K562 (cell line): ENCODE results near the gene PDIA5. TPM values are rescaled to one million over a fixed set of nuclear protein-coding genes. Genes with fewer than 3 reads are reported as not detected.

Source experiments
- ATAC-seq: fragments of 200-7000 bp; cut with Tn5 transposase; 3 replicates; pipeline ENCODE4 v1.9.1; 2020; ENCODE audit warnings: moderate library complexity
- BruUV-seq: library from RNA; stranded (reverse); fragments of 400-500 nt; replicated peaks from 2 replicates; lab custom pipeline; 2021; lab: Mats Ljungman, UMichigan
- CTCF ChIA-PET: fragments of 300-600 bp; formaldehyde crosslinking; extraction: SDS; loops from one replicate; lab custom pipeline; 2021; ENCODE audit warnings: low intra/inter-chr PET ratio; lab: Yijun Ruan, JAX
- POLR2A ChIA-PET: fragments of 300-600, 350-650 bp; sonication (Branson Sonifier 250); formaldehyde crosslinking; extraction: SDS; loops from one replicate; lab custom pipeline; 2021; ENCODE audit warnings: antibody characterized with exemption, inconsistent platforms; lab: Yijun Ruan, JAX
- DNase-seq, 4 experiments: peaks; one replicate each; pipeline versions ENCODE4 v3.0.0 to v3.0.0-alpha.2; 2011 to 2018; ENCODE audit warnings: low spot score in 3 of 4, mixed read lengths in 3 of 4; ENCODE audit errors: extremely low read depth in 1 of 4
- FAIRE-seq: peaks from 2 replicates; lab custom pipeline; 2011; peaks lifted over from hg19 to GRCh38; lab: Jason Lieb, UNC
- H2AFZ ChIP-seq: 2 replicates; pipeline ENCODE4 v1.6.0; 2011; ENCODE audit warnings: low read depth, low read length, control low read depth, inconsistent platforms
- H3K27ac ChIP-seq: fragments of 200-600 bp; 3 replicates; pipeline ENCODE4 v1.8.0; 2011; ENCODE audit warnings: low read depth, mild to moderate bottlenecking, control low read depth, inconsistent platforms, low read length, moderate library complexity, mixed read lengths; ENCODE audit errors: extremely low read depth
- H3K27me3 ChIP-seq, 2 experiments: fragments of 300-600 bp in 1 of 2; 2 replicates in 1 of 2; 3 replicates in 1 of 2; pipeline versions ENCODE4 v1.6.0 to v1.8.0; 2011; ENCODE audit warnings: inconsistent platforms in 2 of 2, low read length in 2 of 2, mild to moderate bottlenecking in 1 of 2, mixed read lengths in 1 of 2, moderate library complexity in 1 of 2; ENCODE audit not compliant: control insufficient read depth in 2 of 2, insufficient read depth in 2 of 2
- H3K36me3 ChIP-seq: fragments of 300-600 bp; 3 replicates; pipeline ENCODE4 v1.8.0; 2011; ENCODE audit warnings: mild to moderate bottlenecking, low read length, inconsistent platforms; ENCODE audit not compliant: control insufficient read depth, insufficient read depth
- H3K4me1 ChIP-seq, 2 experiments: fragments of 200-600 bp in 1 of 2; replicated peaks in 1 of 2; 2 replicates in 1 of 2; 3 replicates in 1 of 2; pipeline versions ENCODE4 v1.5.1 to v1.8.0; 2011; ENCODE audit warnings: inconsistent platforms in 2 of 2, low read length in 2 of 2, mild to moderate bottlenecking in 1 of 2, mixed read lengths in 1 of 2, moderate library complexity in 1 of 2; ENCODE audit not compliant: control insufficient read depth in 2 of 2, insufficient read depth in 2 of 2
- H3K4me2 ChIP-seq: 2 replicates; pipeline ENCODE4 v1.6.1; 2011; ENCODE audit warnings: low read length, control low read depth, inconsistent platforms, mixed read lengths; ENCODE audit not compliant: insufficient read depth
- H3K4me3 ChIP-seq: fragments of 200-600 bp; sonication (generic), shearing (Covaris generic); 2 replicates; pipeline ENCODE4 v1.5.1; 2016; ENCODE audit warnings: control low read depth, inconsistent platforms
- H3K79me2 ChIP-seq: fragments of 200-600 bp; 3 replicates; pipeline ENCODE4 v1.8.0; 2011; ENCODE audit warnings: low read length, inconsistent platforms; ENCODE audit not compliant: control insufficient read depth, insufficient read depth
- H3K9ac ChIP-seq, 2 experiments: 2 replicates each; pipeline versions ENCODE4 v1.6.0 to v1.6.1; 2011; ENCODE audit warnings: low read depth in 2 of 2, low read length in 2 of 2, control low read depth in 1 of 2, inconsistent platforms in 1 of 2, mild to moderate bottlenecking in 1 of 2, mixed read lengths in 1 of 2; ENCODE audit not compliant: insufficient read depth in 1 of 2
- H3K9me1 ChIP-seq: one replicate; pipeline ENCODE4 v1.6.0; 2011; ENCODE audit warnings: inconsistent platforms, mild to moderate bottlenecking, low read length, moderate library complexity; ENCODE audit not compliant: control insufficient read depth, insufficient read depth
- H3K9me3 ChIP-seq: replicated peaks from 2 replicates; pipeline ENCODE4 v1.5.1; 2011; ENCODE audit warnings: low read depth, low read length, inconsistent platforms; ENCODE audit not compliant: control insufficient read depth, insufficient read depth
- H4K20me1 ChIP-seq: replicated peaks from 2 replicates; pipeline ENCODE4 v1.6.1; 2011; ENCODE audit warnings: low read length, inconsistent platforms, mixed read lengths; ENCODE audit not compliant: control insufficient read depth, insufficient read depth
- FOXM1 ChIP-seq, 2 experiments: fragments of 450-650 bp in 1 of 2; sonication (generic) in 1 of 2; formaldehyde crosslinking in 1 of 2; IDR thresholded peaks; 2 replicates each; pipeline versions ENCODE4 v1.6.1 to v1.9.0; 2017 to 2022; ENCODE audit warnings: low read depth in 2 of 2, mild to moderate bottlenecking in 2 of 2, missing genetic modification reagents in 1 of 2, moderate library complexity in 1 of 2
- MCM2 ChIP-seq: fragments of 450-650 bp; IDR thresholded peaks from 2 replicates; pipeline ENCODE4 v1.6.1; 2017; ENCODE audit warnings: low read depth, mild to moderate bottlenecking
- NR3C1 ChIP-seq: sonication (generic); formaldehyde crosslinking; IDR thresholded peaks from 2 replicates; pipeline ENCODE4 v1.8.1; 2022; ENCODE audit warnings: missing genetic modification reagents
- WHSC1 ChIP-seq: IDR thresholded peaks from one replicate; pipeline ENCODE4 v1.6.1; 2012; ENCODE audit warnings: low read length, control low read depth, inconsistent platforms
- ZC3H8 ChIP-seq: fragments of 450-650 bp; IDR thresholded peaks from 2 replicates; pipeline ENCODE4 v1.6.1; 2017
- ZNF431 ChIP-seq: sonication (generic); formaldehyde crosslinking; IDR thresholded peaks from 2 replicates; pipeline ENCODE4 v1.8.0; 2022; ENCODE audit warnings: mild to moderate bottlenecking, missing genetic modification reagents
- ZNF551 ChIP-seq: fragments of 250-450 bp; sonication (Bioruptor Pico); IDR thresholded peaks from 2 replicates; pipeline ENCODE4 v1.5.0; 2021; ENCODE audit warnings: mild to moderate bottlenecking, moderate library complexity
- WGBS: fragments of 100-300 bp; shearing (Covaris generic); methylation state at CpG from one replicate; pipeline ENCODE4 v1.1.6; 2016; ENCODE audit warnings: low coverage, mixed read lengths; ENCODE audit not compliant: insufficient coverage; ENCODE audit errors: missing lambda C conversion rate; 5-methylcytosine and 5-hydroxymethylcytosine counted together
- in situ Hi-C: fragments of 300-500 bp; cut with MboI; formaldehyde crosslinking; loops from 4 replicates; pipeline ENCODE4 v1.15.0; 2018; ENCODE audit warnings: inconsistent platforms, mixed read lengths
- intact Hi-C: fragments of 100-400 bp; cut with micrococcal nuclease; formaldehyde crosslinking; loops from 2 replicates; pipeline ENCODE4 v1.14.2; 2022
- polyA plus RNA-seq, 8 experiments: library from polyadenylated mRNA; depleted of rRNA in 4 of 8; stranded (reverse) in 5 of 8; unstranded in 3 of 8; fragments of >200 nt; fragmentation: Nextera tagmentation in 2 of 8; fragmentation: Illumina TruSeq in 1 of 8; extraction: Ambion mirVana in 2 of 8; extraction: Trizol in 1 of 8; gene quantifications; 2 replicates each; pipeline versions ENCODE4 v1.2.1 to v1.2.3, GENCODE V29; 2011 to 2014; ENCODE audit warnings: inconsistent platforms in 1 of 8, missing spikeins in 1 of 8
- total RNA-seq, 7 experiments: library from RNA; depleted of rRNA in 6 of 7; stranded (reverse); fragments of >200 nt in 6 of 7; fragmentation: Illumina TruSeq in 2 of 7; extraction: Trizol in 2 of 7; gene quantifications; 2 replicates each; pipeline versions ENCODE4 v1.2.1 to v1.2.3, GENCODE V29; 2011 to 2021; ENCODE audit warnings: low replicate concordance in 1 of 7
- TF ChIP-seq, protein P1 (sequence below): IDR thresholded peaks from 2 replicates; pipeline ENCODE4 v1.6.1; 2016; ENCODE audit warnings: missing genetic modification characterization, missing compliant biosample characterization

Gene PDIA5
- total and polyA plus RNA-seq, 9 of the 15 experiments (the other 6 are each of a cell fraction or from before 2014, with no cell fraction given) = 3.4 to 31.8 (median 19.6) TPM

DNA sequence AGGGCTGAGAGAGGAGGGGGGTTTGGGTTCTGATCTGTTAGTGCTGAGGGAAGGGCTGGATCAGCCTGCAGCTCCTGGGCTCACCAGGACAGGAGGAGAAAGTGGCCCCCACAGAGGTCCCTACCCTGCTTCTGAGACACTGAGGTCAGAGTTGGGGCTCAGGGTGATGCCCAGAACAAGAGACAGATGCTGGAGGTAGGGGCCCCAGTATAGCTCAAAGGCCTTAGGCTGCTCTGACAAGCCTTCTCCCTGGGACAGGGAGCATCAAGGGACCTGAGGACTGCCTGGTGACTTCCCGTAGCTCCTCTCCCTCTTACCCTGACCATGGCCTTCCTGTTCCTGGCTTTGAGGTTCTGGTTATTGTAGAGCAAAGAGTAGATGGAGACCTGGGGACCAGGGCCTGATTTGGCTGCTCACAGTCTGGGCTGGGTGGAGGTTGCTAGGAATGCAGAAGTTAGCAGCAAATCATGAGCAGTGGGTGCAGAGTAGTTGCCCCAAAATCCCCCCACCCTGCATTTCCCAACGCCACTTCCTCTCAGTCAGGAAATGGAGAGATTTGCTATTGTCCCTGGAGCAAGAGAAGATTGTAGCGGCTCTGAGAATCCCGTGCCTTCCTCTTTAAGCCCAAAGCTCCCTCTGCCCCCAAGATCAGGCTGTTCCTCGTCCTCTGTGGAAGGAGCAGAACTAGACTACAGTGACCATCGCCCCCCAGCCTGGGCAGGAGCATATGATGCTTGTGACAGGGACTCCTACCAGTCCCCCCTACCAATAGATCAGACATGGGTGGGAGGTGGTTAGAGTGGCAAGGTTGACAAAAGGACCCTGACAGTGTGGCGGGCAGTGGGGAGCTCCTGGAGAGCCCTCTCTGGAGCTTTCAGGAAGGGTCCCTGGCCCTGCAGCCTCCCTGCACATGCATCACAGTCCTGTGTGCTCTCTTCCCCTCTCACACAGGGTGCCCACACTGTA, 87.5 kb downstream of the PDIA5 start:
- Histone ChIP-seq H4K20me1 (no peaks in the 10 kb centered on the region), H2AFZ (no peak overlapping the region), H3K9ac (no peak overlapping the region), H3K27ac (no peak overlapping the region), H3K9me1 (no peaks in the 10 kb centered on the region), H3K27me3 (no peaks in the 10 kb centered on the region), H3K9me3 (no peaks in the 10 kb centered on the region), H3K4me3 (no peak overlapping the region), H3K36me3 (peaks cover 69% of the 10 kb centered on the region; the same call in 2 of the 3 replicates), H3K79me2 (no peaks in the 10 kb centered on the region), H3K4me1 (no peaks in the 10 kb centered on the region), H3K4me2 (no peak overlapping the region)
- FAIRE-seq (no peak), ATAC-seq (no peak), DNase-seq (no peak)
- POLR2A ChIA-PET = no interaction called here
- intact Hi-C loops (no loop called here), in situ Hi-C loops (no loop called here)
- 92% methylated on average over 6 of the region's 7 CpGs for WGBS
- no TSS peak for BruUV-seq
- TF ChIP-seq ZNF431 (CRISPR knock-in tag) (no peak), WHSC1 (no peak), NR3C1 (CRISPR knock-in tag) (no peak), ZNF551 (CRISPR knock-in tag) (no peak), MCM2 (no peak), FOXM1 (IDR thresholded peaks at IDR 0.05; ENCODE audit: low read depth) (no peak), FOXM1 (CRISPR knock-in tag; IDR thresholded peaks at IDR 0.05; ENCODE audit: low read depth) (no peak), ZC3H8 (no peak)
- TF ChIP-seq, protein P1, sequence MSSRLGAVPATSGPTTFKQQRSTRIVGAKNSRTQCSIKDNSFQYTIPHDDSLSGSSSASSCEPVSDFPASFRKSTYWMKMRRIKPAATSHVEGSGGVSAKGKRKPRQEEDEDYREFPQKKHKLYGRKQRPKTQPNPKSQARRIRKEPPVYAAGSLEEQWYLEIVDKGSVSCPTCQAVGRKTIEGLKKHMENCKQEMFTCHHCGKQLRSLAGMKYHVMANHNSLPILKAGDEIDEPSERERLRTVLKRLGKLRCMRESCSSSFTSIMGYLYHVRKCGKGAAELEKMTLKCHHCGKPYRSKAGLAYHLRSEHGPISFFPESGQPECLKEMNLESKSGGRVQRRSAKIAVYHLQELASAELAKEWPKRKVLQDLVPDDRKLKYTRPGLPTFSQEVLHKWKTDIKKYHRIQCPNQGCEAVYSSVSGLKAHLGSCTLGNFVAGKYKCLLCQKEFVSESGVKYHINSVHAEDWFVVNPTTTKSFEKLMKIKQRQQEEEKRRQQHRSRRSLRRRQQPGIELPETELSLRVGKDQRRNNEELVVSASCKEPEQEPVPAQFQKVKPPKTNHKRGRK = no peak
- CTCF ChIA-PET = no interaction called here
